Testis (tissue), 3 donors: ENCODE data around the gene ATP6V1E1. TPM values are rescaled to one million over a fixed set of nuclear protein-coding genes. Genes with fewer than 3 reads are reported as not detected.
"Not testable (repeated sequence)": the region's sequence is repeated elsewhere in the genome, so short reads cannot be mapped to it uniquely, and the experiment has no call there.

ENCODE experiments used
- DNase-seq: peaks from one replicate; pipeline ENCODE4 v3.0.0-alpha.2; 2019
- H3K27ac ChIP-seq, 2 donors: fragments of 200-600 bp; sonication (generic); one replicate each; pipeline ENCODE4 v1.5.1; 2019
- H3K27me3 ChIP-seq: fragments of 200-600 bp; sonication (generic); one replicate; pipeline ENCODE4 v1.5.1; 2019
- H3K36me3 ChIP-seq: fragments of 200-600 bp; sonication (generic); one replicate; pipeline ENCODE4 v1.5.1; 2017; ENCODE audit warnings: low read depth; ENCODE audit errors: missing control alignments
- H3K4me1 ChIP-seq: fragments of 200-600 bp; sonication (generic); one replicate; pipeline ENCODE4 v1.5.1; 2019
- H3K4me3 ChIP-seq, 2 donors: fragments of 200-600 bp; sonication (generic); one replicate each; pipeline ENCODE4 v1.5.1; 2017 to 2019
- H3K9me3 ChIP-seq: fragments of 200-600 bp; sonication (generic); one replicate; pipeline ENCODE4 v1.5.1; 2017
- POLR2A ChIP-seq: fragments of 450-650 bp; IDR thresholded peaks from one replicate; pipeline ENCODE4 v1.6.1; 2017; ENCODE audit warnings: antibody characterized with exemption, mild to moderate bottlenecking, moderate library complexity
- WGBS, 2 donors: methylation state at CpG; one replicate each; pipeline ENCODE4 v1.1.5; 2018; 5-methylcytosine and 5-hydroxymethylcytosine counted together
- intact Hi-C: fragments of 100-400 bp; cut with DNase I; formaldehyde crosslinking; loops from one replicate; pipeline ENCODE4 v1.15.1; 2023; ENCODE audit warnings: low total_unique reads
- polyA plus RNA-seq: library from polyadenylated mRNA; stranded (reverse); fragments of 350-450 nt; fragmentation: Illumina TruSeq; extraction: RNeasy Lipid Tissue Mini Kit (QIAGEN cat#74804); gene quantifications from one replicate; pipeline ENCODE4 v1.2.3, GENCODE V29; 2014; ENCODE audit warnings: low read depth, low replicate concordance; ENCODE audit not compliant: insufficient read depth
- total RNA-seq, 2 donors: library from RNA; depleted of rRNA; stranded (reverse); fragments of >200 nt; gene quantifications; one replicate each; pipeline ENCODE4 v1.2.3, GENCODE V29; 2016
- TF ChIP-seq, protein P1 (sequence below), 3 experiments: fragments of 450-650 bp in 2 of 3; fragments of 200-600 bp in 1 of 3; sonication (generic) in 1 of 3; IDR thresholded peaks; one replicate each; pipeline ENCODE4 v1.5.1; 2016 to 2019; ENCODE audit warnings: antibody characterized with exemption in 3 of 3, mild to moderate bottlenecking in 2 of 3, moderate library complexity in 1 of 3

ATP6V1E1 gene
- total and polyA plus RNA-seq, 3 donors from 2014 or later, result 130 to 160 (median 146) TPM

DNA sequence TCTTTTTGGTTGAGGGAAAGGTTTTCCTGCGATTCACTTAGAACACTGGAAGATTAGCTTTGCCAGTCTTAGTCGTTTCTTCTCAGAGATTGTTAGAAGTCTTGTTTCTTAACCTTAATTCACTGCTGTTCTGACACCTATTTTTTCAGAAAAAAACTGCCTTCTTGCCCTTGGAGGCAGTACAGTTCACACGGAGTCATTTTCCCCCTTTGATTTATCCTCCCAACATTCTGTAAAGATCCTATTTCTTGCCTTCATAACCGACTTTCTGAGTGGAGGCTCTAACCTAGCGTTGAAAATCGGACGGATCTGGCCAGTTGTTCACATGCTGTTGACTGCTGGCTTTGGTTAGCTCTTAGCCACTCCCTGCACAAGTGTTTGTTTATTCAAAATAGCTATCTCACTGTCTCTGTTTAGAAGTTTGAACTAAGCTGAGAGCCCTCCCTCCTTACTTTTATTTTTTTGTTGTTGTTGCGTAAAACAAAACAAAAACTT lies 10.7 kb upstream of the ATP6V1E1 start:
- TF ChIP-seq, protein P1, sequence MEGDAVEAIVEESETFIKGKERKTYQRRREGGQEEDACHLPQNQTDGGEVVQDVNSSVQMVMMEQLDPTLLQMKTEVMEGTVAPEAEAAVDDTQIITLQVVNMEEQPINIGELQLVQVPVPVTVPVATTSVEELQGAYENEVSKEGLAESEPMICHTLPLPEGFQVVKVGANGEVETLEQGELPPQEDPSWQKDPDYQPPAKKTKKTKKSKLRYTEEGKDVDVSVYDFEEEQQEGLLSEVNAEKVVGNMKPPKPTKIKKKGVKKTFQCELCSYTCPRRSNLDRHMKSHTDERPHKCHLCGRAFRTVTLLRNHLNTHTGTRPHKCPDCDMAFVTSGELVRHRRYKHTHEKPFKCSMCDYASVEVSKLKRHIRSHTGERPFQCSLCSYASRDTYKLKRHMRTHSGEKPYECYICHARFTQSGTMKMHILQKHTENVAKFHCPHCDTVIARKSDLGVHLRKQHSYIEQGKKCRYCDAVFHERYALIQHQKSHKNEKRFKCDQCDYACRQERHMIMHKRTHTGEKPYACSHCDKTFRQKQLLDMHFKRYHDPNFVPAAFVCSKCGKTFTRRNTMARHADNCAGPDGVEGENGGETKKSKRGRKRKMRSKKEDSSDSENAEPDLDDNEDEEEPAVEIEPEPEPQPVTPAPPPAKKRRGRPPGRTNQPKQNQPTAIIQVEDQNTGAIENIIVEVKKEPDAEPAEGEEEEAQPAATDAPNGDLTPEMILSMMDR (IDR thresholded peaks at IDR 0.05), result no peak
- no peak for TF ChIP-seq POLR2A
- H3K27me3 ChIP-seq, result no peaks in the 10 kb centered on the region
- 1 to 4% methylated on average over 8 of the region's 8 CpGs for WGBS, 2 donors
- peak overlapping the region; percentile 85 to 97 for H3K4me3 ChIP-seq
- peaks cover 18% of the 10 kb centered on the region for H3K4me1 ChIP-seq
- no peaks in the 10 kb centered on the region for H3K36me3 ChIP-seq
- H3K27ac ChIP-seq, result peak overlapping the region; percentile 99
- peak; percentile 60 for DNase-seq
- intact Hi-C loops, result no loop called here
- no peaks in the 10 kb centered on the region for H3K9me3 ChIP-seq

DNA sequence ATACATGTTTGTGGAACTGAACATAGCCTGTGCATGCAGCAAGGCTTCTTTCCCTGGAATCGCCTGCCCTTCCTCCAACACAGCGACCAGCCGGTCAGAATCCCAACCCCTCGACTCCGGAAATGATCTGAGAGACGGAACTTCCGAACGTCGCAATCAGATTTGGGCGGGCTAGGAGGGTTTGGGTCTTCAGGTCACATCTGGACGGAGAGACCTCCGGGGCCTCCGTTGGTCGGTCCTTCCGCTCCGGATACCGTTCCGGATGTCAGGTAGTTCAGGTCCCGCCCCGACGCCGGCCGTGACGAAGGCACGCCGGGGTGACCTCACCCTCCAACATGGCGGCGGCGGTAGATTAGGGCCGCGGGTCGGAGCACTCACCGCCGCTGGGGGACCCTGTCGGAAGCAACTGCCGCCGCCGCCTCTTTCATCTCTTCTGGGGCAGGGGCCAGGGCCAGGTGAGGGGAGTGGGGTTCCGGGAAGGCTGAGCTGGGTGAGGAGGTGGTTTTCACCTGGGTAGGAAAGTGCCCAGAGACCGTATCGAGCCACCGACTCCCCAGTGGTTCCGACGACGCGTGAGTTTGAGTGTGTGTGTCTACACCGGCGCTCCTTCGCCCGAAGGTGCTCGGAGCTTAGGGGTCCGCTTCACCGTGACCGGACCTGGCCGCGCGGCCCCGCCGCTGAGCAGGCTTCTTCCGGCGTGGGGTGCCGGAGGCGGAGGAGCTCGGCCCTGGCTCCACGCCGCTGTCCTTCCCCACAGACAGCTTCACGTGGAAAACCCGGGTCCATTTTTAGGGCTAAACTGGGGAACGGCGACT lies 10.1 kb upstream of the ATP6V1E1 start, which contains the start of gene BCL2L13:
TSS of gene BCL2L13 (plus strand) at position 326 of the 815 bp plus-strand sequence. CDS start 16,955 bp downstream, outside the sequence.
- intact Hi-C loops, result no loop called here
- no peaks in the 10 kb centered on the region for H3K9me3 ChIP-seq
- TF ChIP-seq POLR2A, result peak; percentile 88
- TF ChIP-seq, protein P1 (IDR thresholded peaks at IDR 0.05), result peak in 2 of 3 experiments; percentile 12 to 27
- DNase-seq, result peak; percentile 95
- peaks cover 25% of the 10 kb centered on the region for H3K4me1 ChIP-seq
- no peaks in the 10 kb centered on the region for H3K27me3 ChIP-seq
- no peaks in the 10 kb centered on the region for H3K36me3 ChIP-seq
- WGBS, 2 donors, result 1% methylated on average over 33 to 64 of the region's 70 CpGs
- H3K4me3 ChIP-seq, result peak within 1 kb of the TSS; percentile 85 to 97
- H3K27ac ChIP-seq, result peak within 1 kb of the TSS; percentile 99

DNA sequence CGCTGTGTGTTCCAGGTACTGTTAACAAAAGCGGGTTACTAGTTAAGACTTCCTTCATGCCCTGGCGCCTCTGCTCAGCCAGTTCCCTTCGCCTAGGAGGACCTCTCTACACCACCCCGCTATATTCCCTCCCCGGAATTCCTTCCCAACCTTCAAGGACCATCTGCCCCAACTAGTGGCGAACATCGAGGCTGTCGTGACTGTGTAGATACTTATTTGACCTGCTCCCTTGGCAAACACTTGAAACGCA lies 9.6 kb upstream of the ATP6V1E1 start:
- H3K27ac ChIP-seq, result peak overlapping the region; percentile 99
- no peaks in the 10 kb centered on the region for H3K27me3 ChIP-seq
- no peaks in the 10 kb centered on the region for H3K36me3 ChIP-seq
- 0 to 1% methylated on average over 10 of the region's 10 CpGs for WGBS, 2 donors
- peak; percentile 66 for DNase-seq
- peak overlapping the region; percentile 85 to 97 for H3K4me3 ChIP-seq
- TF ChIP-seq, protein P1 (IDR thresholded peaks at IDR 0.05), result peak in 1 of 3 experiments; percentile 5
- TF ChIP-seq POLR2A, result no peak
- peaks cover 30% of the 10 kb centered on the region for H3K4me1 ChIP-seq
- intact Hi-C loops, result no loop called here
- no peaks in the 10 kb centered on the region for H3K9me3 ChIP-seq

DNA sequence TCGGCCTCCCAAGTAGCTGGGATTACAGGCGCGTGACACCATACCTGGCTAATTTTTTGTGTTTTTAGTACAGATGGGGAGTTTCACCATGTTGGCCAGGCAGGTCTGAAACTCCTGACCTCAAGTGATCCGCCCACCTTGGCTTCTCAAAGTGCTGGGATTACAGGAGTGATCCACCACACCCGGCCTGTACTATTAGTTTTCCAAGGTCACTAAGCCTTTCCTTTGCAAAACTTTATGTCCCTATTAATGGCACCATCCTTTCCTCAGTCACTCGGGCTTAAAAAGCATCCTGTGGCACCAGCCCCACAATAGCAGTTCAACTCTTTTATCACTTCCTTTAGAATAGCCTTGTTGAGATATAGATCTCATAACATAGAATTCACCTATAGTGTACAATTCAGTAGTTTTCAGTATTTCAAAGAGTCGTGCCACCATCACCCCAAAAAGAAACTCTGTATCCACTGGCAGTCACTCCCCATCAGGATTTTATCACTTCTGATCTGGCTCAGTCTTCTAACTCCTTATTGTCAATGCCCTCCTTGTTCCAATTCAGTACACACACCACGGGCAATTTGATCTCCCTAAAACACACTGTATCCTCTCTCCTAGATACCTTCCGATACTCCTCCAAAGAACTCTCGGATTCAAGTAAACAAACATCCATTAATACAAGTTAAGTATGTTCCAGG lies 9.1 kb upstream of the ATP6V1E1 start:
- H3K36me3 ChIP-seq, result no peaks in the 10 kb centered on the region
- intact Hi-C loops, result no loop called here
- peak overlapping the region; percentile 85 to 97 for H3K4me3 ChIP-seq
- H3K9me3 ChIP-seq, result no peaks in the 10 kb centered on the region
- H3K4me1 ChIP-seq, result peaks cover 35% of the 10 kb centered on the region
- DNase-seq, result peak; percentile 76
- no peaks in the 10 kb centered on the region for H3K27me3 ChIP-seq
- 34 to 35% methylated on average over 10 of the region's 10 CpGs for WGBS, 2 donors
- TF ChIP-seq POLR2A, result no peak
- H3K27ac ChIP-seq, result peak overlapping the region; percentile 99

DNA sequence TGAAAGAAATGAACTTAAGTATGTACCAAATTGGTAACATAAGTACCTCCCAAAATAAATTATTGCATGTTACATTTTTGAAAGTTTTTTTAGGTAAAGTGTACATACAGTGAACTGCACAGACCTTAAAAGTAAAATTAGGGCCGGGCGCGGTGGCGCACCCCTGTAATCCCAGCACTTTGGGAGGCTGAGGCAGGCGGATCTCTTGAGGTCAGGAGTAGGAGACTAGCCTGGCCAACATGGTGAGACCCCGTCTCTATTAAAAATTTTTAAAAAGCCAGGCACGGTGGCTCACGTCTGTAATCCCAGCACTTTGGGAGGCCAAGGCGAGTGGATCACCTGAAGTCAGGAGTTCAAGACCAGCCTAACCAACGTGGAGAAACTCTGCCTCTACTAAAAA lies 8.3 kb upstream of the ATP6V1E1 start:
- H3K27ac ChIP-seq, result peak overlapping the region; percentile 72 to 99
- H3K9me3 ChIP-seq, DNase-seq, H3K27me3 ChIP-seq, H3K36me3 ChIP-seq, intact Hi-C loops, H3K4me3 ChIP-seq: not testable (repeated sequence)
- H3K4me1 ChIP-seq, result peaks cover 38% of the 10 kb centered on the region
- 84 to 95% methylated on average over 10 of the region's 10 CpGs for WGBS, 2 donors
